Heart left ventricle (tissue), 13 donors: ENCODE measurements around the gene FER1L5.

Experiments used
- POLR2A ChIP-seq, 2 donors: fragments of 450-650 bp; IDR thresholded peaks; one replicate each; pipeline ENCODE4 v1.6.1; 2017; ENCODE audit warnings: antibody characterized with exemption in 2 of 2, mild to moderate bottlenecking in 2 of 2, moderate library complexity in 2 of 2
- TF ChIP-seq, protein P1 (sequence below), 12 donors: fragments of 200-600 bp; sonication (generic) in 4 of 12; IDR thresholded peaks; one replicate each; pipeline versions ENCODE4 v1.5.0 to v1.8.0; 2018 to 2022; ENCODE audit warnings: antibody characterized with exemption in 12 of 12, mild to moderate bottlenecking in 5 of 12
- donor health status: ischemic (EF 13 %, LVEDD 7.1; RV severe dilation, severe dysfunction).
- donor health status: DM: no; HTN: yes; CAD: no.
- donor health status: DM: no; HTN: no; CAD: no.
- donor health status: ischemic (EF 25% LVEDD 6.9; RV normal size, moderate dysfunction).
- donor health status: ischemic (EF 25% LVEDD 5.7; RV mildly dilated, moderate dysfunction).
- donor health status: ischemic (EF 35%, LVEDD 5.7; RV mildly dilated, moderate dysfunction).
- donor health status: nonischemic (EF 11% LVEDD 7.7; RV severe dilation, severe dysfunction).
- donor health status: DM: yes; HTN: yes; CAD: no.
- donor health status: PGD.
- donor health status: ischemic (EF 29% LVEDD 5.4; RV normal size, mild dysfunction).
- donor health status: nonischemic (EF 23%, LVEDD 6.1; RV moderate dilation, normal function).

DNA sequence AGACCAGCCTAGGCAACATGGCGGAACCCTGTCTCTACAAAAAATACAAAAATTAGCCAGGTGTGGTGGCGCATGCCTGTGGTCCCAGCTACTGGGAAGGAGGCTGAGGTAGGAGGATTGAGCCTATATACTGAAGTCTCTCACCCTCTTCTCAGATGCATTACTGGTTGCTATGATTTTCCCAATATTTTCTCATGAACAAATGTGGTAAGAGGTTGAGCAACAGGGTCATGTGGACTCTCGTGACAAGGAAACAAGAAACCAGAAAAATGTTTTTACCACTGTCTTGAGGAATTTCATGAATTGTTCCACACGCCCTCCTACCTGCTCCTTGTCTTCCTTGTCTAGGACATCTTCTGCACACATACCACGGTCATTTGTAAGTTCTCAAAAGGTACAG lies 84.9 kb downstream of the FER1L5 start:
- TF ChIP-seq, protein P1, sequence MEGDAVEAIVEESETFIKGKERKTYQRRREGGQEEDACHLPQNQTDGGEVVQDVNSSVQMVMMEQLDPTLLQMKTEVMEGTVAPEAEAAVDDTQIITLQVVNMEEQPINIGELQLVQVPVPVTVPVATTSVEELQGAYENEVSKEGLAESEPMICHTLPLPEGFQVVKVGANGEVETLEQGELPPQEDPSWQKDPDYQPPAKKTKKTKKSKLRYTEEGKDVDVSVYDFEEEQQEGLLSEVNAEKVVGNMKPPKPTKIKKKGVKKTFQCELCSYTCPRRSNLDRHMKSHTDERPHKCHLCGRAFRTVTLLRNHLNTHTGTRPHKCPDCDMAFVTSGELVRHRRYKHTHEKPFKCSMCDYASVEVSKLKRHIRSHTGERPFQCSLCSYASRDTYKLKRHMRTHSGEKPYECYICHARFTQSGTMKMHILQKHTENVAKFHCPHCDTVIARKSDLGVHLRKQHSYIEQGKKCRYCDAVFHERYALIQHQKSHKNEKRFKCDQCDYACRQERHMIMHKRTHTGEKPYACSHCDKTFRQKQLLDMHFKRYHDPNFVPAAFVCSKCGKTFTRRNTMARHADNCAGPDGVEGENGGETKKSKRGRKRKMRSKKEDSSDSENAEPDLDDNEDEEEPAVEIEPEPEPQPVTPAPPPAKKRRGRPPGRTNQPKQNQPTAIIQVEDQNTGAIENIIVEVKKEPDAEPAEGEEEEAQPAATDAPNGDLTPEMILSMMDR (IDR thresholded peaks at IDR 0.05), result no peak
- TF ChIP-seq POLR2A (IDR thresholded peaks at IDR 0.05), result no peak
